ENCODE data around the gene SLC43A1.

GRCh38 chr11:57474803-57475115 lies 40.7 kb downstream of the SLC43A1 start:
- TF ChIP-seq, protein P1, sequence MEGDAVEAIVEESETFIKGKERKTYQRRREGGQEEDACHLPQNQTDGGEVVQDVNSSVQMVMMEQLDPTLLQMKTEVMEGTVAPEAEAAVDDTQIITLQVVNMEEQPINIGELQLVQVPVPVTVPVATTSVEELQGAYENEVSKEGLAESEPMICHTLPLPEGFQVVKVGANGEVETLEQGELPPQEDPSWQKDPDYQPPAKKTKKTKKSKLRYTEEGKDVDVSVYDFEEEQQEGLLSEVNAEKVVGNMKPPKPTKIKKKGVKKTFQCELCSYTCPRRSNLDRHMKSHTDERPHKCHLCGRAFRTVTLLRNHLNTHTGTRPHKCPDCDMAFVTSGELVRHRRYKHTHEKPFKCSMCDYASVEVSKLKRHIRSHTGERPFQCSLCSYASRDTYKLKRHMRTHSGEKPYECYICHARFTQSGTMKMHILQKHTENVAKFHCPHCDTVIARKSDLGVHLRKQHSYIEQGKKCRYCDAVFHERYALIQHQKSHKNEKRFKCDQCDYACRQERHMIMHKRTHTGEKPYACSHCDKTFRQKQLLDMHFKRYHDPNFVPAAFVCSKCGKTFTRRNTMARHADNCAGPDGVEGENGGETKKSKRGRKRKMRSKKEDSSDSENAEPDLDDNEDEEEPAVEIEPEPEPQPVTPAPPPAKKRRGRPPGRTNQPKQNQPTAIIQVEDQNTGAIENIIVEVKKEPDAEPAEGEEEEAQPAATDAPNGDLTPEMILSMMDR (IDR thresholded peaks at IDR 0.05), result no peak
- no peak for TF ChIP-seq POLR2A (IDR thresholded peaks at IDR 0.05)
